Subcutaneous abdominal adipose tissue (tissue), 5 donors: Measurements from ENCODE around the gene L1CAM.

Experiments used
- H3K27ac ChIP-seq: one replicate; pipeline ENCODE4 v1.7.0; 2013; ENCODE audit warnings: low read depth, mild to moderate bottlenecking, inconsistent platforms, low read length, moderate library complexity
- H3K27me3 ChIP-seq, 5 donors: one replicate each; pipeline ENCODE4 v1.7.0; 2013; ENCODE audit warnings: low read length in 5 of 5, inconsistent platforms in 1 of 5; ENCODE audit not compliant: control insufficient read depth in 5 of 5, insufficient read depth in 4 of 5
- H3K36me3 ChIP-seq, 5 donors: one replicate each; pipeline ENCODE4 v1.7.0; 2013; ENCODE audit warnings: low read length in 5 of 5; ENCODE audit not compliant: control insufficient read depth in 5 of 5, insufficient read depth in 5 of 5
- H3K4me1 ChIP-seq, 5 donors: one replicate each; pipeline ENCODE4 v1.7.0; 2013; ENCODE audit warnings: low read length in 5 of 5, mild to moderate bottlenecking in 3 of 5, moderate library complexity in 1 of 5; ENCODE audit not compliant: control insufficient read depth in 5 of 5, insufficient read depth in 5 of 5
- H3K4me3 ChIP-seq, 5 donors: one replicate each; pipeline ENCODE4 v1.7.0; 2013; ENCODE audit warnings: low read length in 5 of 5, low read depth in 1 of 5
- H3K9ac ChIP-seq, 5 donors: one replicate each; pipeline ENCODE4 v1.7.0; 2013; ENCODE audit warnings: low read length in 5 of 5, mild to moderate bottlenecking in 4 of 5, moderate library complexity in 3 of 5
- H3K9me3 ChIP-seq, 5 donors: one replicate each; pipeline ENCODE4 v1.7.0; 2013; ENCODE audit warnings: low read length in 5 of 5; ENCODE audit not compliant: control insufficient read depth in 5 of 5
- donor health status: healthy.
- donor health status: healthy.
- donor health status: healthy.
- donor health status: healthy.
- donor health status: healthy.

Gene L1CAM

DNA sequence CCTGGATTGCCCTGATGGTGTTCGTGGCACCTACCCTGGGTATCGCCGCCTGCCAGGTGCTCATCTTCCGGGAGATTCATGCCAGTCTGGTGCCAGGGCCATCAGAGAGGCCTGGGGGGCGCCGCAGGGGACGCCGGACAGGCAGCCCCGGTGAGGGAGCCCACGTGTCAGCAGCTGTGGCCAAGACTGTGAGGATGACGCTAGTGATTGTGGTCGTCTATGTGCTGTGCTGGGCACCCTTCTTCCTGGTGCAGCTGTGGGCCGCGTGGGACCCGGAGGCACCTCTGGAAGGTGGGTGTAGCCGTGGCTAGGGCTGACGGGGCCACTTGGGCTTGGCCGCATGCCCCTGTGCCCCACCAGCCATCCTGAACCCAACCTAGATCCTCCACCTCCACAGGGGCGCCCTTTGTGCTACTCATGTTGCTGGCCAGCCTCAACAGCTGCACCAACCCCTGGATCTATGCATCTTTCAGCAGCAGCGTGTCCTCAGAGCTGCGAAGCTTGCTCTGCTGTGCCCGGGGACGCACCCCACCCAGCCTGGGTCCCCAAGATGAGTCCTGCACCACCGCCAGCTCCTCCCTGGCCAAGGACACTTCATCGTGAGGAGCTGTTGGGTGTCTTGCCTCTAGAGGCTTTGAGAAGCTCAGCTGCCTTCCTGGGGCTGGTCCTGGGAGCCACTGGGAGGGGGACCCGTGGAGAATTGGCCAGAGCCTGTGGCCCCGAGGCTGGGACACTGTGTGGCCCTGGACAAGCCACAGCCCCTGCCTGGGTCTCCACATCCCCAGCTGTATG is 20.3 kb upstream of the L1CAM start:
- H3K36me3 ChIP-seq, result peaks cover 0 to 4% (median 0%) of the 10 kb centered on the region in 5 donors
- no peak overlapping the region for H3K27ac ChIP-seq
- peaks cover 12 to 36% (median 25%) of the 10 kb centered on the region in 5 donors for H3K27me3 ChIP-seq
- H3K9ac ChIP-seq, result no peak overlapping the region
- peaks cover 0 to 58% (median 22%) of the 10 kb centered on the region in 5 donors for H3K4me1 ChIP-seq
- H3K4me3 ChIP-seq, result peak overlapping the region in 2 of 5 donors; percentile 50 to 62
- H3K9me3 ChIP-seq, result no peaks in the 10 kb centered on the region

DNA sequence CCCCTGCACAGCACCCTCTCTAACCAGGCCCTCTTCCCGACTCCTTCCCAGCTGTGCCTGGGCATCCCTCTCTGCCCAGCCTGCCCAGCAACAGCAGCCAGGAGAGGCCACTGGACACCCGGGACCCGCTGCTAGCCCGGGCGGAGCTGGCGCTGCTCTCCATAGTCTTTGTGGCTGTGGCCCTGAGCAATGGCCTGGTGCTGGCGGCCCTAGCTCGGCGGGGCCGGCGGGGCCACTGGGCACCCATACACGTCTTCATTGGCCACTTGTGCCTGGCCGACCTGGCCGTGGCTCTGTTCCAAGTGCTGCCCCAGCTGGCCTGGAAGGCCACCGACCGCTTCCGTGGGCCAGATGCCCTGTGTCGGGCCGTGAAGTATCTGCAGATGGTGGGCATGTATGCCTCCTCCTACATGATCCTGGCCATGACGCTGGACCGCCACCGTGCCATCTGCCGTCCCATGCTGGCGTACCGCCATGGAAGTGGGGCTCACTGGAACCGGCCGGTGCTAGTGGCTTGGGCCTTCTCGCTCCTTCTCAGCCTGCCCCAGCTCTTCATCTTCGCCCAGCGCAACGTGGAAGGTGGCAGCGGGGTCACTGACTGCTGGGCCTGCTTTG is 19.6 kb upstream of the L1CAM start:
- Histone ChIP-seq H3K27ac (no peak overlapping the region), H3K9me3 (no peaks in the 10 kb centered on the region)

DNA sequence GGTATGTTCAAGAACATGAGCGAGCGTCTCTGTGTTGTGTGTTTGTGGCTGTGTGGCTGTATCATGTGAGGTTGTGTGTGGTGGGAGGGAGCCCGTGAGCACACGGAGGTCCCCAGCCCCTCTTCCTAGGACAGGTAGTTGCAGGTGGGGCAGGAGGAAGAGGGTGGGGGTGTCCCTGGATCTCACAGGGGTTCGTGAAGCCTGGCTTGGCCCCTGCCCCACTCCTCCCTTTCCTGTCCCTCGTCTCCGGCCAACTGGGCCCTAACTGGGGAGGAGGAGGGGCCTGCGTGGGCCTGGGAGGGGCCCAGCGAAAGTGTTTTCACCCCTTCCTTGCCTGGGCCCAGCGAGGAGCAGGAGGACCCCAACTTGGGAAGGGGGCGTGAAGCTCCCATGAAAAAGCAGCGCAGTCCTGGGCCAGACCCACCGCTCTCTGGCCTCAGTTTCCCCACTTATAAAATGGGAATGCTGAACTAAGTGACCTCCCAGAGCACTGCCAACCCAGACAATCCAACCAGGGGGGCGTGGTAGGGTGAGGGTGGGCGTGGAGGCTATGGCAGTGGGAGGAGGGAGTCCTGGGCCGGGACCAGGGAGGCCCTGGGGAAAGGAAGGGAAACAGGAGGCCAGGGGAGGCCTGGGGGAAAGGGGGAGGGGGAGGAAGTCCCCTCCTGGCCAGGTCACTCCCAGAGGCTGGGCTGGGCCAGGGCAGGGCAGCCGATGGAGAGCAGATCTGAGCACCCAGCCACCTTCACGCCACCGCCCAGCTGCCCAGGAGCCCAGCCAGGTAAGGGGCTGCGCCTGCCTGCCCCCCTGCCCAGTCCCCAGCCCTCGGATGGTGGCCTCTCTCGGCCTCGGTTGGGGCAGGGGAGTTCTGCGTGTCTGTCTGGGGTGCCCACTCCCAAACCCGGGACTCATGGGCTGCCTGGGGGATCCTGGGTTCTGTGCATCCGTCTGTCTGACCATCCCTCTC is 18.3 kb upstream of the L1CAM start, which contains the start of gene AVPR2:
TSS of gene AVPR2 (plus strand) at position 683 of the 967 bp plus-strand sequence. CDS start 473 bp downstream, outside the sequence.
- H3K27ac ChIP-seq, result no peak within 1 kb of the TSS
- peak within 1 kb of the TSS in 4 of 5 donors; percentile 35 to 62 (median 52) for H3K4me3 ChIP-seq
- H3K9me3 ChIP-seq, result no peaks in the 10 kb centered on the region
- H3K36me3 ChIP-seq, result peaks cover 0 to 4% (median 0%) of the 10 kb centered on the region in 5 donors
- H3K9ac ChIP-seq, result peak within 1 kb of the TSS in 2 of 5 donors; percentile 7 to 8
- H3K27me3 ChIP-seq, result peaks cover 12 to 32% (median 21%) of the 10 kb centered on the region in 5 donors
- H3K4me1 ChIP-seq, result peaks cover 0 to 64% (median 28%) of the 10 kb centered on the region in 5 donors

More for the DNA sequence above, 19.6 kb upstream of the L1CAM start:
- H3K4me1 ChIP-seq, result peaks cover 0 to 64% (median 28%) of the 10 kb centered on the region in 5 donors
- H3K4me3 ChIP-seq, result peak overlapping the region in 3 of 5 donors; percentile 50 to 62 (median 55)
- peaks cover 0 to 4% (median 0%) of the 10 kb centered on the region in 5 donors for H3K36me3 ChIP-seq
- peak overlapping the region in 1 of 5 donors; percentile 8 for H3K9ac ChIP-seq
- H3K27me3 ChIP-seq, result peaks cover 12 to 33% (median 21%) of the 10 kb centered on the region in 5 donors

DNA sequence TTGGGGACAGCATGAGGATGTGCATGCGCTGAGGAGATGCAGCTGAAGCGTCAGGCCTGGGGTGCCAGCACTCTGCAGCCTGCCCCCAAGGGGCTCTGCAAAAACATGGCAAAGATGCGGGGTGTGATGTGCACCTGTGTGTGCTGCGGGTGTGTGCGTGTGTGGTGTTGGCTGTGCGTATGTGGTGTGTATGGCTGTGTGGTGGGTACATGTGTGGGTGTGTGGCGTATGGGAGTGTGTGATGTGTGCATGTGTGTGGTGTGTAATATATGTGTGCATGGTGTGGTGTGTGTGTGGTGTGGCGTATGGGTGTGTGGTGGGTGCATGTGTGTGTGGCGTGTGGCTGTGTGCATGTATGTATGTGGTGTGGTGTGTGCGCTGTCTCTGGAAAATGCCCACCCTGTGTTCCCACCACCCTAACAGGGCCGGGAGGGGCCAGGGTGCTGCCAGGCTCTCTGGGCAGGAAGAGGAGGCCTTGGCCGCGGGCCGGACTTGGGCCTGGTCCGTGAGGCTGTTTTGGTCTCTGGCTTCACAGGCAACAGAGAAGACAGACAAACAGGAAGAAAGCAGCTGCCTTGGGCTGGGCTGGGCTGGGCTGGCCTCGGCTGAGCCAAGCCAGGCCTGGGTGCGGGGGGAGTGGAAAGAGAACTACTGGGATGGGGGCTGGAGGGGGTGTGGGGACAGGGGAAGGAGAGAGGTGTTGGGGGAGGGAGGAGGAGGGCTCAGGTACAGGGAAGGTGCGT is 17.4 kb upstream of the L1CAM start:
- peaks cover 0 to 4% (median 0%) of the 10 kb centered on the region in 5 donors for H3K36me3 ChIP-seq
- peaks cover 0 to 60% (median 28%) of the 10 kb centered on the region in 5 donors for H3K4me1 ChIP-seq
- H3K9ac ChIP-seq, result no peak overlapping the region
- peaks cover 12 to 32% (median 18%) of the 10 kb centered on the region in 5 donors for H3K27me3 ChIP-seq
- H3K4me3 ChIP-seq, result peak overlapping the region in 2 of 5 donors; percentile 55 to 62
- H3K9me3 ChIP-seq, result no peaks in the 10 kb centered on the region
- H3K27ac ChIP-seq, result no peak overlapping the region

DNA sequence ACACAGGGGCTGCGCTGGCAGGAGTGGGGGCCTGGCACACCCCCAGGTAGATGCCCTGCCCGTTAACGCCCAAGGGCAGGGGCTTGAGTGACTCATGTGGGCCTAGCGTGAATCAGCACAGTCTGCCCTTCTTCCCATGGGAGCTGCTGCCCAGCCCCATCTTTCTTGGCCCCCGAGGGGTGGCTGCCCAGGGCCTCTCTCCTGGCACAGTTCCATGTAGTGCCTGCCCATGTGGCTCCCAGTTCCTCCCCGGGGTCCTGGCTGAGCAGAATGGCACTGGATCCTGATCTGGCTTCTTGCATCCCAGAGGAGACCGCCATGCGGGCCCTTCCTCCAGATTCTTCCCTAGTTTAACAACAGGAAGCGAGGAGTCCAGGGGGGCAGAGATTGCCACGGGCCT is 16.4 kb upstream of the L1CAM start:
- no peaks in the 10 kb centered on the region for H3K9me3 ChIP-seq
- no peaks in the 10 kb centered on the region for H3K36me3 ChIP-seq
- H3K27ac ChIP-seq, result no peak overlapping the region
- peaks cover 0 to 59% (median 28%) of the 10 kb centered on the region in 5 donors for H3K4me1 ChIP-seq
- H3K9ac ChIP-seq, result no peak overlapping the region
- H3K4me3 ChIP-seq, result peak overlapping the region in 1 of 5 donors; percentile 7
- peaks cover 8 to 31% (median 18%) of the 10 kb centered on the region in 5 donors for H3K27me3 ChIP-seq

DNA sequence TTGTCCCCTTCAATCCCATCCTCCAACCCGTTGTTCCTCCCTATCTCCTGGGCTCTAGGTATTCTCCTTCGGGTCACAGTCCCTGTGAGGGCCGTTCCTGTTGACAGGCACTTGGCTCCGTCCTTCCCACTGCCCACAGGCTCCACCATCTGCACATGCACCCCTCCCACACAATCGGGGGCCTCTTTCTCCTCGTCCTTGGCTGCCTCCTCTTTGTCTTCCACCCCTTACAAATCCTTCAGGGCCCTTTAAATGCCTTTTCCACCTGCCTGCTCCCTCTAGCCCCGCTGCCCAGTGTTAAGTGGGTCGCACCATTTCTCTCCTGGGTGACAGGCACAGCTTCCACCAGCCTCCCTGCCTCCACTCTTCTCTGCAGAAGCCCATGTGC is 15.8 kb upstream of the L1CAM start:
- Histone ChIP-seq H3K36me3 (no peaks in the 10 kb centered on the region), H3K27me3 (peaks cover 5 to 26% (median 18%) of the 10 kb centered on the region in 5 donors), H3K9me3 (peaks cover 0 to under 1% (median 0%) of the 10 kb centered on the region in 5 donors), H3K27ac (no peak overlapping the region), H3K9ac (no peak overlapping the region), H3K4me1 (peaks cover 0 to 53% (median 28%) of the 10 kb centered on the region in 5 donors), H3K4me3 (no peak overlapping the region)

DNA sequence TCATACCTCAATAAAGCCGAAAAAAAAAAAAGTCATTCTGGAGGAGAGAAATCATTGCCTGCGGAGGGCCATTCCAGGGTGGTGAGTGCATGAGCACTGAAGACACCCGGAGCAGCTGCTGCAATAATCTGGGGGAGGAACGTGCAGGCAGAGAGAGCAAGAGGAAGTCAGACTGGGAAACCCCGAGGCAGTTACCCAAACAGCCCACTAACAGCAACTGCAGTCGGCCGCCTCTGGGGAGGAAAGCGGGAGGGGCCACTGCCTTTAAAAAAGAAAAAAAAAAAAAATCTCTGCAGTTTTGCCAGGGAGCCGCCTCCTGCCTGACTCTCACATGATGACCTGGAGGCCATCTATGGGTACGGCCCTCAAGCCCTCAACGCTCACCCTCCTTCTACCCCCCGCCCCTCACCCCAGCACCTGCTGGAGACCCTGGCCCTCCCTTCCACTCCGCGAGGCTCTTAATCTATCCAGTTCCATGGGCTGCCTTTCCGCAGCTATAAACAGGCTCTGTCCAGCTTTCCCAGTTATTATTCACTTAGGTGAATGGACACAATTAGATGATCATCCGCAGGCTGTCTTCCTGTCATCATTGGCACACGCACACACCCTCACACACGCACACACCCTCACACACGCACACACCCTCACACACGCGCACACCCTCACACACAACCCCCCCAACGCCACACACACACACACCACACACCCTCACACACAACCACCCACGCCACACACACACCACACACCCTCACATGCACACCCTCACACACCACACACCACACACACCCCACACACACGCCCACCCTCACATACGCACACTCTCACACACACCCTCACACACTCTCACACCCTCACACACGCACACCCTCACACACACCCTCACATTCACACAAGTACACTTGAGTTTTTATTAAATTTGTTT is 15.1 kb upstream of the L1CAM start:
- Histone ChIP-seq H3K9me3 (peaks cover 0 to 3% (median 1%) of the 10 kb centered on the region in 5 donors), H3K27ac (no peak overlapping the region), H3K4me1 (peaks cover 0 to 47% (median 28%) of the 10 kb centered on the region in 5 donors), H3K9ac (no peak overlapping the region), H3K4me3 (no peak overlapping the region), H3K27me3 (peaks cover 4 to 21% (median 12%) of the 10 kb centered on the region in 5 donors), H3K36me3 (no peaks in the 10 kb centered on the region)

DNA sequence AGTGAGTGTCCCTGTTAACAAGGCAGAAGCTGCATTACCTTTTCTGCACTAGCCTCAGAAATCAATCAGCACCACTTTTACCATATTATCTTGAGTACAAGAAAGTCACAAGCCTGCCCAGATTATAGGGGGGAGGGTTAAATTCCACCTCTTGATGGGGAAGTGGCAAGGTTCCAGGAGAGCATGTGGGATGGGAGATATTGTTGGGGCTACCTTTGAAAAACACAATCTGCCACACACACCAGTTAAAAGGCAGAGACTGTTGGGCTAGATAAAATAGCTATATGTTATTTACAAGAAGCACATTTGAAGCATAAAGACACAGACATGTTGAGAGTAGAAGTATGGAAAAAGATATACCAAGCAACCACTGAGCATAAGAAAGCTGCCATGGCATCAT is 11.9 kb upstream of the L1CAM start:
- peaks cover 0 to 4% (median 3%) of the 10 kb centered on the region in 5 donors for H3K9me3 ChIP-seq
- H3K36me3 ChIP-seq, result no peaks in the 10 kb centered on the region
- peaks cover under 1 to 23% (median 15%) of the 10 kb centered on the region in 5 donors for H3K27me3 ChIP-seq

More for the DNA sequence above, 11.9 kb upstream of the L1CAM start:
- Histone ChIP-seq H3K4me1 (peaks cover 0 to 23% (median 17%) of the 10 kb centered on the region in 5 donors), H3K4me3 (no peak overlapping the region), H3K27ac (no peak overlapping the region), H3K9ac (no peak overlapping the region)
